GM18861 (cell line): ENCODE results near the gene B9D1.
"Not testable (repeated sequence)": the region's sequence is repeated elsewhere in the genome, so short reads cannot be mapped to it uniquely, and the experiment has no call there.

Source experiments
- ATAC-seq: cut with Tn5 transposase; IDR thresholded peaks from one replicate; pipeline ENCODE4 v1.9.1; 2021; ENCODE audit not compliant: unreplicated experiment

B9D1 gene

GRCh38 chr17:19360772-19361171, 1.8 kb downstream of the B9D1 start:
- no peak for ATAC-seq

GRCh38 chr17:19359856-19360255, 2.7 kb downstream of the B9D1 start:
- ATAC-seq, result no peak

- ATAC-seq, result no peak
These were observed 3.4 kb downstream of the B9D1 start for GRCh38 chr17:19359151-19359550.

- ATAC-seq, result no peak
These were observed 4.8 kb downstream of the B9D1 start for GRCh38 chr17:19357761-19358160.

GRCh38 chr17:19357351-19357750, 5.2 kb downstream of the B9D1 start:
- ATAC-seq, result no peak

GRCh38 chr17:19354748-19355147, 7.8 kb downstream of the B9D1 start:
- no peak for ATAC-seq

GRCh38 chr17:19353401-19353800, 9.1 kb downstream of the B9D1 start:
- ATAC-seq, result not testable (repeated sequence)

- no peak for ATAC-seq
These were observed 13.7 kb downstream of the B9D1 start for GRCh38 chr17:19348806-19349205.

- no peak for ATAC-seq
These were observed 14.4 kb downstream of the B9D1 start for GRCh38 chr17:19348081-19348650.

- ATAC-seq, result no peak
These were observed 15.0 kb downstream of the B9D1 start for GRCh38 chr17:19347323-19348080.

- ATAC-seq, result no peak
These were observed 15.9 kb downstream of the B9D1 start for GRCh38 chr17:19346351-19347255.

GRCh38 chr17:19345486-19346350, 16.8 kb downstream of the B9D1 start:
- ATAC-seq, result no peak

- ATAC-seq, result no peak
These were observed 17.5 kb downstream of the B9D1 start for GRCh38 chr17:19345067-19345460.

GRCh38 chr17:19344311-19345066, 18.0 kb downstream of the B9D1 start:
- ATAC-seq, result no peak

GRCh38 chr17:19343671-19344151, 18.8 kb downstream of the B9D1 start:
- no peak for ATAC-seq

GRCh38 chr17:19343256-19343630, 19.3 kb downstream of the B9D1 start:
- ATAC-seq, result no peak

GRCh38 chr17:19342611-19343255, 19.8 kb downstream of the B9D1 start:
- ATAC-seq, result no peak

- no peak for ATAC-seq
These were observed 20.6 kb downstream of the B9D1 start for GRCh38 chr17:19341641-19342610.
